GM19240 (cell line): ENCODE measurements around the gene DMD.
A peak's percentile ranks its signal among the peaks of the same experiment; 100 is the strongest.

Source experiments
- DNase-seq: peaks from one replicate; pipeline ENCODE4 v3.0.0; 2011; ENCODE audit warnings: low spot score; ENCODE audit not compliant: insufficient read length

DMD gene

DNA sequence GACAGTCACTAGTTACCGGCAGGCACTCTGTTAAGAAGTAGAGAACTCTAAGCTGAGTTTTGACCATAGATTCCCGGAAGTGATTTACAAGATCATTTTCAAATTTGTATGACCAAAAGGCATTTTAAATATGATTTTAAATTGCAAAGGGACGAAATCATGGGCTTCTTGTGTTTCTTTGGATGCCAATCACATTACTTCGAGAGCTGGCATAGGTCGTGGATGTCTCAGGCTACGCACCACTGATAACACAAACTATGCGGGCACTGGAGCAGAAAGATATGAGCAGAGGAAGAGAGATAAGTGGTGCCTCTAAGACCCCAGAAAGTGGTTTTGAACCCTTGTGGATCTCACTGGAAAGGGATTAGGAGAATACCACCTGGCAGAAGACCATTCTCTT, 1845.3 kb downstream of the DMD start:
- DNase-seq, result no peak

DNA sequence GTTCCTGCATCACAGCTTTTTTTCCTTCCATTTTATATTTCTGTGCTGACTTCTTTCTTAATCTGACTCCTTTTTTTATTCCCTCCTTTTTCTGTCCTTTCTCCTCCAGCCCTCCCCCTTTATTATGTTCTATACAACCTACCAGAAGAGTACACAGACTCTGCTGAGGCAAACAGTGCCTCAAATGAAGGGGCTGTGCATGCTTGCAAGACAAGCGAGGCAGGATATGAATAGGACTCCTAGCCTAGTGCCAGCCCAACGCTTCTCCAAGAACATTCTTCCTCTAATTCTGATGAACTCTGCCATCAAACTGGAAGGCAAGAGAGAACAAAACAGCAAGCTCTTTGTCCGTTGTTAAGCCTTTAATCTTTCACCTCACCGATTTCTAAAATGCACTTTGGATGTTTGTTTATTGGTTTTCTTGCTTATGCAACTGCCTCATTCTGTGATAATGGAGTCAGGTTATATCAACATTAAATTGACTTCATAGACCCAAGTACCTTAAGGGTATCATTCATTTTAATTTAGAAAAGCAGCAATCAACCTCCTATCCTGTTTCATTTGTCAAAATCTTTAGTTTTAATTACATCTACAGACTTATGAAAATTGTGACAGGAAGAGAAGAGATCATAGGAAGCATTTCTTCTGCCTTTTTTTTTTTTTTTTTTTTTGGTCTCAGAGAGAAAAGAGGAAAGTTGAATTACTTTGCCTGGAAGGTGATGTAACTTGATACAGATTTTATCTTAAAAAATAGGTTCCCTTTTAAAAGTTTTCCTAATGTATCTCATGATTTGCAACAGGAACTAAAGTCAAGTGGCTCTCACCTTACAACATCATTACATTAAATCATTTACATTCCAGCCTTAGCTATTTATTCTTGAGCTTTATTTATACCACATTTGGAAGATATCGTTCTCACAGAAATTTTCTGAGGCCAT, 1854.8 kb downstream of the DMD start:
- no peak for DNase-seq

DNA sequence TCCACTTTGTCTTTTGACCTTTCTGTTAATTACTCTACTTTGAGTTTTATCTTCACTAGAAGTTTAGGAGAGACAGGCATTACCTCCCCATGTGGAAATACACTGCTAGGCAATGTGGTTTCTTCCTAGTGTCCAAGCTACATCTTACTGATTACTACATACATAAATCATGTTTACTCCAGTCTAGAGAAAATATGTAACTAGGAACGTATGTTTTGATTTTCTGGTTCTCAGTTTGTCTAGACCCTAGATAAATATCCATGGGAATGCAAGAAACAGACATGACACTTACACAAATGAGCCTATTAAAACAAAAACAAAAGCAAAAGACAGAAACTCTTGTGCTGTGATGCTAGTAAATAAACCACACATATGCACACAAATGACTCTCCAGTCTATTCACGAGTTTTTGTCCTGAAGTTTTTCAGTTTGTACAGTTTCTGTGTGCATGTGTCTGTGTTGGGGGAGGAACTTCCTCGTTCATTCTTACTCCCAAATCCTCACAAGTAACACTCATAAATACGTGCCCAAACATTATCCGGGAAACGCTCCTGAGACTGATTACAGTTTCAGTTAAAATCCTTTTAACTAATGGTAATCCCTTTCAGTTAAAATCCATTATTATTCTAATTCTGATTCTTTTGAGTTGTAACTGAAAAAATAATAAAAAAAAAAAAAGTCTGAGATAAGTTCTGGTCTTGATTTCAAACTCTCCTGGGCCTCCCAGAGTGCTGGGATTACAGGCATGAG, 1856.0 kb downstream of the DMD start:
- DNase-seq, result no peak

DNA sequence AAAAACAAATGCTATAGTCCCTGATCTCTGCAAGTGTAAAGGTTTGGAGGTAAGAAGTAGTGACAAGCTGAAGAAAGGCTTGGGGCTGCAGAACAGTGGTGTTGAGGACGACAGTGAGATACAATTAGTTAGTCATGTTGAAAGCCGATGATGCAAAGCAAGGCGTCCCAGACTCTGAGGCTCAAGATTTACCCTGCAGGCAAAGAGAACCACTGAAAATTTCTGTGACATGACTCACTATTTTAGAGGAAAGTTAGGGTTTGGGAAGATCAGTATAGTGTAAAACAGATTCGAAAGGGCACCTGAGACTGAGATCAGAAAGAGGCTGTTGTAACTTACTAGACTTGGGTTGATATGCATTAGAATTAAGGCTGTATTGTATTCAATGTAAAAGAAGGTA, 1858.3 kb downstream of the DMD start:
- no peak for DNase-seq

DNA sequence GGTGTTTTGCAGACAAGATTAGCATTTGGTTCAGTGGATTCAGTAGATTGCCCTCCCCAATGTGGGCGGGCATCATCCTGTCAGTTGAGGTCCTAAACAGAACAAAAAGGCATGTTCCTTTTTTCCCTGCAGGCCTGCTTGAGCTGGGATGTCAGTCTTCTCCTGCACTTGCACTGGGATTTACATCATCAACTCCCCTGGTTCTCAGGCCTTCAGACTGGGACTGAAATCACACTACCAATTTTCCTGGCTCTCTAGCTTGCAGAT, 1860.6 kb downstream of the DMD start:
- DNase-seq, result no peak

DNA sequence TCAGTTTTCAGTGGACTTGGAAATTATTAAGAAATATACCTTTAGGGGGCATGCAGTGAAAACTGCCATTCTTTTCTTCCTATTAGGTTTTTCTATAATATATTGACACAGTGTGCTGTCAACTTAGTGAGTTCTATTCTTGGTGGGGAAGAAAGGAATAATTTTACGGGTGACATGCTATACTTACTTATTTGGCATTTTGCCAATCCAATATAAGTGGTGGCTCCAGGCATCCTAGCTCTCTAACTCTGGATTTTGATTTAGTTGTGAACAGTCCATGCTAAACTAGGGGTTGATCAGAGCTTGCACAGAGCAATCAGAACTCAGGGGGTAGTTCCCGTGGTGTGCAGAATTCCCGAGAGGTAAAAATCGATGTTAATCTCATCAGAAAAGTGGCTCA, 1861.8 kb downstream of the DMD start:
- no peak for DNase-seq

DNA sequence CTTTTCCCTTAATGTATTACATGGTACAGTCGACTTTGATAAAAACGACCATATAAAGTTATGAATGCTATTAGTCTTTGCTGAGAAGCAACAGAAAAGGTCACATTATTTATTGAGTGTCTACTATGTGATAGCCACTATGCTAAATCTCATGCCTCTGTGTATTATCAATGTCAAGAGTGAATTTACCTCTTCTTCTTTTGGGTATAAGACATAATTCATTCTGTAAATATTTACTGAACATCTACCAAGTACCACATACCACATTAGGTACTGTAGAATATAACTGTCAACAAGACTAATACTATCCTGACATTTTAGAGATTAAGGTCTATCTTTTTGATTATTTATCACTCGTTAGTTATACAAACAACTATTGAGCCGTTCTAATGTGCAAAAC, 1870.8 kb downstream of the DMD start:
- no peak for DNase-seq

DNA sequence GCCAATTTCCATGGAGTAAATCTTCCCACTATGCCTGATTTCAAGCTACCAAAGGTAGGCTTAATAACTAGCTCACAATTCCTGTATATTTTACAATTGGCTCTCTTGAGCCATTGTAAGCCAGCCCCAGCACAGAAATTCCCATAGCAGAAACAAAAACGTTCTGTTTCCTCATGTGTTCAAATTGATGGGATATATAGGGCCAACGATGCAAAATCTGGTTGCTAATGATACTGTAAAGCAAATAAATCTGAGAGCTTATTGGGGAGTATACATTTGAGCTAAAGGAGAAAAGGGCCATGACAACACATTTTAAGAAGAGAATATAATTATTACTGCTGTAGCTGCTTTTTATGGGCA, 1872.4 kb downstream of the DMD start:
- no peak for DNase-seq

DNA sequence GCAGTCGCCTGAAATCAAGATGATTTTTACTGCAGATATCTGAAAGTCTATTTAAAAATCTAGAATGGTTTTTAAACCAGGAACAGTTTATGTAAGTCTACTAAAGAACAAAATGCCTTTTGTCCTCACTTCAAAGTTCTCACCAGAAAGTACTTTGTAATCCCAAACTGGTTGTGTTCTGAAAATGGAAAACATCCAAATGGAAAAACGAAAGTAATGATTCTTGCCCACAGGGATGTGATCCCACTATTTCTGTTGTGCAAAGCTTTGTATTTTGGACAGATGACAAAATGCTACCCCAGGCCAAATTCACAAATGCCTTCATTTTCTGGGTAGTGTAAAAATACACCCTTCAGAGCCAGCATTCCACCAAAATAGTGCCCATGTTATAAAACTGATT, 1874.0 kb downstream of the DMD start:
- DNase-seq, result no peak

DNA sequence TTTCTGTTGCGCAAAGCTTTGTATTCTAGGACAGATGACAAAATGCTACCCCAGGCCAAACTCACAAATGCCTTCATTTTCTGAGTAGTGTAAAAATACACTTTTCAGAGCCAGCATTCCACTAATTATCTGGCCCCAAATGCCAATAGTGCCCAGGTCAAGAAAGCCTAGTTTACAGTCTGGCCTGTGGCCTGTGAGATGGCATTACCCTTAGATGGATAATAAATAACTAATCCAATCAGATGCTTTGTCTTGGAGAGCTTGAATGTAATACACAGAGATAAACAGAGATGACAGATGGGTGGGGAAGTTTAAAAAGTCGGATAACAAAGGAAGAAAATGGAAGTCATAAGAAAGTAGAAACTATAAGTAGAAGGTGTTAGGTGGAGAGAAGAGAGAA, 1874.9 kb downstream of the DMD start:
- DNase-seq, result no peak

DNA sequence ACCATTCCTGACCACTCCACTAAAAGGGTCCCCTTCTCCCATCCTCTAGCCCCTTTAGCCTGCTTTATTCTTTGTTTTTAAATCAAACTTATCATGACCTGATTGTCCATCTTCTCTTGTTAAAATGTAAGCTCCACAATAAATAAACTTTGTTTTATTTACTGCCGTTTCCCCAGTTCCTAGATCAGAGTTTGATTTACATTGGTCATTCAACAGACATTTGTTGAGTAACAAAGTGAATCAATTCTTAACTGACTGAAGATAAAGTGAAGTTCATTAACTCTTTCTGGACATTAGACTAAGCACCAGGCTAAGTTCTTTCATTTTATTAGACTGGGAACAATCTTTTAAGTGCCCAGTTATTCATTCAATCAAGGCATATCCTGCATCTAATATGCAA, 1876.4 kb downstream of the DMD start:
- no peak for DNase-seq

DNA sequence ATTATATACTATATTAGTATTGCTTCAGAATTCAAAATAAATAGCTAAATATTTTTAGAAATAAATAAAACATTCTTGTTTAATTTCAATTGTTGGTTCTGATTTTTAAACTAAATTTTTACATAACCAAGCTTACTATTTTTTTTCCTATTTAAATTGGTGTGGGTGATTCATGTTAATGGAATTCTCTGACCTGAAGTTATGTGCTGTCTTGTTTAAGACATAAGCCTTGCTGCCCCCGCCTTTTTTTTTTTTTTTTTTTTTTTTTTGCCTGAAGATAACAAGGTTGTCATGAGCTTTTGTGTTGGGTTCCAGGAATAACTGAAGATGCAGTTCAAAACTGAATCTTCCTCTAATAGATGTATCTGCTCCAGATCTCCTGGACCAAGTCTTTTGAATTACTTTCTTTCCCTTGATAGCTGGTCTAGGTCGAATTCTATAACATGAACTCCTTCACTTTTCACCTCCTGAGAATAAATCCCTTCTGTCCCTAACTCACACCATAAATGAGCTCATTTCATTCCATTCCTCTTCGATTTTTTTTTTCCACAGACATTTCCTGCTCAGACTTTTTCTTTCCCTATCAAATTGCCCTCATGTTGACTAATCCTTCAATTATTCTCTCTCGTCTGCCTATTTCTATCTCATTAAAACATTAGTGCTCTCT, 1878.1 kb downstream of the DMD start:
- no peak for DNase-seq

DNA sequence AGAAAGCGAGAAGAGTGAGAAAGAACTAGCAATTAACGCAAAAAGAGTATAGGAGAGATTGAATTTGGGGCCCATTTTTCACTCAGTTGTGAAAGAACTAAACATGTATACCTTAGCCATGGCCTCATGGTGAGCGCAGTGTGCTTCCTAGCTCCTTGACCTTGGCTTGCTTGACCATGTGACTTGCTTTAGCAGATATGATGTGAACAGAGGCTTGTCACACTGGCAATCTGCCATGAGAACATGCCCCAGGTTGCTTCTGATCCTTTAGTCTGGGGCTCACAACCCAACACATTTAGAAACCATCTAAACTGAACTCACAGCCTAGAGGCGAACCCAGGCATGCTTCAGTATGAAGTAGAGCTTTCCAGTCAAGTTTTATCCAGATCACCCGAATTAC, 1879.4 kb downstream of the DMD start:
- DNase-seq, result no peak

DNA sequence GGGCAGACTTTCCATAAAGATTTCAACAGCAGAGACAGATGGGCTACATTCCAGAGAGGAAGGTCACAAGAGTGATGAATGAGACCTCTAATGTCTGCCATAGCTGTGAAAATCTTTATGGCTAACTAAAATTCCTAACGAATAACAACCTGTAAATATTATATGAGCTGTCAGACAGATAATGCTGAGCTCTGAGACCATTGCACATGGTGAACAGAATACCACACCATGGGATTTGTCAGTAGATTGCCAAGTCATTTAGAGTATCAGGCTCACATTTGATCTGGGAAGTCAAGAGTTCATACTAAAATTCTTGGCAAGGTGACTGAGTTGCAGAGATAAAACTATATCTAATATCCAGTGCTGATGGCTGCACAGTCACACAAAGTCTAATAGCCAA, 1880.3 kb downstream of the DMD start:
- no peak for DNase-seq

DNA sequence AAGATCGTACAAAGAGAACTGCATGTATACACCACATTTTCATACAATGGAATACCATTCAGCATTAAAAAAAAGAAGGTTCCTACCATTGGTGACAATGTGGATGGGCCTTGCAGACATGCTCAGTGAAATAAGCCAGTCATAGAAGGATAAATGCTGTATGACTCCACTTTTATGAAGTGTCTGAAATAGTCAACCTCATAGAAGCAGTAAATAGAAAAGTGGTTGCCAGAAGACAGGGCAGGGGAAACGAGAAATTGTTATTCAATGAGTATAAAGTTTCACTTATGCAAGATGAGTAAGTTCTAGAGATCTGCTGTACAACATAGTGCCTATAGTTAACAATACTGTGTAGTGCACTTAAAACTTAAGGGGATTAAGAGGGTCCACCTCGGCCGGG, 1882.1 kb downstream of the DMD start:
- no peak for DNase-seq

DNA sequence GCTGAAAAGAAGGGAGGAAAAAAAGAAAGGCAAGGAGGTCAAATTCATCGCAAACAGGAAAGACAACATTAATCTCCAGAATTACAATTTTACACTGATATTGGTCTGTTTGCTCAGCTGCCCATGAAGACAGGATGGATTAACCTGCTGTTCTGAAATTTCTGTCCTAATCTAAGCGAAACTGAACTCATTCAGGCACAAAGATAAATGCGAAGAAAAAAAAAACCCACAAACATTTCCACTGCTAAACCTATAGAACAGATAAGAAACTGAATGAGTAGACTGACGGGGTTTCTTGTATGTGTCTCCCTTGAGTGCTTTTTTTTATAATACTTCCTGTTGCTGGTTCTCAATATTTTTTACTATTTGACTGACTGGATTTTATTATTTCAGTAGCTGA, 1887.7 kb downstream of the DMD start:
- DNase-seq, result peak; percentile 2

DNA sequence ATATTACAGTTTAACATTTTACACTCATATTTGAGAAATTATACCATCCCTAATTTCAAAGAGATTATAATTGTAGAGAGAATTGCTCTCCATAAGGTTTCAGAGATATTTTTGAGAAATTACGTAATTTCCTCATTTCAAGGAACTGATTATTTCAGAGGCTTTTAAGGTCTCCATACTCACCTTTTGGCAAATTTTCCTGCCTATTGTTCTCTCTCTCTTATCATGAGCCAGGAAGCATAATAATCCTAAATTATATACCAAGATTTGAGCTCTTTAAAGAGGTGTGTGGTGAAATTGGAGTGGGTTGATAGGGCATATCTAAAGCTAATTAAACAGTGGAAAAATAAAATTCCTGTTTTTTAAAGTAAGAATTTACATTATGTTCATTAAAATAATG, 1890.6 kb downstream of the DMD start:
- no peak for DNase-seq

DNA sequence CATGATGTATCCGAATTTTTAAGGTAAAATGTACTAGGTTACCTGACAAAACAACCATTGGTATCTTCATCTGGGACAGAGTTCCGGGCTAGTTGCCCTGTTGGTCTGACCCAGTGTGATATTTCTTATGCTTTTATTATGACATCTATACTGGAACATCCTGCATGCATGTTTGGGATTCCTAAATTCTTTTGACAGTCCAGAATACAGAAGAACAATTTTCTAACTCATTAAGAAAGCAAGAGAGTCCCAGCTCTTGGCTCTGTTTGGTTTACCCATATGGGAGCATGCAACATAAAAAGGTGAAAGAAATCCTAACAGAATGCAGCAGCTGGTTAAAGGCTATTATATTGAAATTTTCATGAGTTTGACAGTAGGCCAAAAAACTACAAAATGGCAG, 1891.8 kb downstream of the DMD start:
- no peak for DNase-seq

DNA sequence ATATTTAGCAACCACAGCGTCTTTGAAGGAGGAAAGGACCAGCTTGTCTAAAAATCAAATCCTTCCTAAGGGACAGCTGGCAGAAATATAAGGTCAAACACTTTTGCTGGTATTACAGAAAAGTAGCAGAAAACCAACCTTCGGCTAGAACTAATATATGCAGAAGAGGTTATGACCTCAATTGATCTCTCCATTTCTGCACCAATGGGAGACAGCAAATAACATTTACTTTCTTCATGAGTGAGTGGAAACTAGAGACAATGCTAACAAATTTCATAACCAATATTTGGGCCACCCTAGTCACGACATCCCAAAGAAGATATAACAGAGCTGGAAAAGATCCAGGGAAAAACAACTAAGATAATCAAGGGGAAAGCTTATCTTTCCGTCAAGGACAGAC, 1892.5 kb downstream of the DMD start:
- no peak for DNase-seq

DNA sequence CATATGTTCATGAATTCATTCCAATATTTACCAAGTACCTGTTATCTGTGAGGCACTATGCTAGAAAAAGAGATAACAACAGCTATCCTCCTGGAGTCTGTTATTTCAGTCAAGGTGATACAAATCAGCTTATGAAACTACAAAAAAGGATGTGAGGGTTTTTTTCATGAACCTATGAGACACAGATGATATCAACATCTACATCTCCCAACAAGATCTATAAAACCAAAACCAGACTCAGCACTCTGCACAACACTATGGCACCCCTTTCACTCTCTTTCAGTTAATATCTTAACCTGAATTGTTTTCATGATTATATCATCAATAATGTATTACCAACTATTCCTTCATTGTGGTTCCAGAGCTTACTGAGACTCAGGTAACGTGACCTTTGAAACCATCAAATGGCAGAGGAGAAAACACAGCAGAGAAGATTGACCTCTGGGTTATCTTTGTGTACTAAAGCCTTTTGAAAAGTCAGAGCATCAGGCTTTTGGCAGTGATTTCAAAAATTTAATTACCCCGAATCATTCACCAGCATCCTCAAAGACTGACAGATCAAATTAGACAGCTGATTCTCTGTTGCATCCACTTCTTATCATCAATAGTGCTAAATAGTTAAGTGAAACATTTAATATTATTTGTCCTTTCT, 1894.9 kb downstream of the DMD start:
- DNase-seq, result no peak

DNA sequence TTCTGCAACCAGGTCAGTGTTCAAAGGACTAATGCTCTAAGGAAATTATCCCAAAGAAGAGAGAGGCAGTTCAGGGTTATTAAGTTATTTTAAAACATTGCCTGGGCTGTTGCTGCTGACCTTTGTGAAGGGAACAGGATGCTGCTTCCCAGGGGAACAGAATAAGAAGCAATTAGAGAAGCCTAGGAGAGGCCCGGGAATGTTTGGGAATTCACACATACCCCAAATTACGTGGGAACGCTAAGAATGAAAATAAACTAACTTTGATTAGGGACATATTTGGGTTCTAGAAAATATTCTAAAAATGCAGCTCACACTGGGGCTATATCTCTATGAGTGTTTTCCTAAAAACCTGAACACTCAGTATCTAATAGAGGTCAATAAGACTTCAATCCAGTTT, 1896.4 kb downstream of the DMD start:
- DNase-seq, result no peak

DNA sequence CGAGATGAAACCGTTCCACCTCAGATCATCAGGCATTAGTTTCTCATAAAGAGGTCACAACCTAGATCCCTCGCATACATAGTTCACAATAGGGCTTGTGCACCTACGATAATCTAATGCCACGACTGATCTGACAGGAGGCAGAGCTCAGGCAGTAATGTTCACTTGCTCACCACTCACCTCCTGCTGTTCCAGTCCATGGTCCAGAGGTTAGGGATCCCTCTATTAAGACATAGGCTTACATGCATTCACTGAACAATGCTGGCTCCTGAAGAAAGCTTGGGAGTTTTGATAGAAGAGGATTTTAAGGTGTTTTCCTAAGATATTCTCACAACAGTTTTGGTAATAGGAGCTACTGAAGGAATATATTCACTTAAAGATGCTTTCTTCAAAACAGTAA, 1903.4 kb downstream of the DMD start:
- DNase-seq, result no peak
